Activated T-cell treated with anti-CD3 and anti-CD28 coated beads, Interleukin-2, amount 50 U/mL, for 48 hours (primary cell): ENCODE data around the gene ZNF284.
A peak's percentile ranks its signal among the peaks of the same experiment; 100 is the strongest.

Experiments
- DNase-seq, 2 experiments: peaks; one replicate each; pipeline ENCODE4 v3.0.0-alpha.2; 2020

ZNF284 gene

DNA sequence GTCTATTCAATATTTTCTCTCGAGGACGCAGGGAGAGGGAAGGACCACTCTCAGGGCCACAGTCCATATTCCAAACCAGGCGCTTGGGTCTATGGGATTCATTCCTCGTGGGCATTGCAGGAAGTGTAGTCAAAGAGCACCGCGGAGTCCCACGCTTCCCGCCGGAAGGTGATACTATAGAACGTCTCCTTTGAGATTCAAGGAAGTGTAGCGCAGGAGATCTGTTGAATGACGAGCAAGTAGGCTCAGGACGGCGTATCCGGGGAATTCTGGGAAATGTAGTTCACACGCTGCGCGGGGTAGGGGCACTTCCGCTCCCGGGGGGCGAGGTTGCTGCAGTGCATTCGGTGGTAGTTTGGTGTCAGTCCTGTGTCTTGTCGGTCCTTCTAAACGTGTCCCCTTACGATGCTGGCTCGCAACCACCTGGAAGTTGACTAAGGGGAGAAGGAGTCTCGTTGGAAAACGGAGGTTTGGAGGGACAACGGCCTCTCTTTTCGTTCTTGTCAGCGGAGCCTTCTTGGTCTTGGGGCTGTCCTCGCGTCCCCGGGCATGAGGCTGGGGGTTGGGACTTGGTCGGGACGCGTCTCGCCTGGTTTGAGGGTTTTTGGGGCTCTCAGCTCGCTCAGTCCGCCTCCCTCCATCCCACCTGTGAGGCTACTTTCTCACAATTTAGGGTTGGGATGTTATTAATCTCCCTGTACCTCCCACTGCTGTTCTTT lies at the start of gene ZNF284:
ZNF284 (plus strand) TSS at position 336 of the 719 bp plus-strand sequence. CDS start 4,231 bp downstream, outside the sequence.
- peak; percentile 84 to 86 for DNase-seq

DNA sequence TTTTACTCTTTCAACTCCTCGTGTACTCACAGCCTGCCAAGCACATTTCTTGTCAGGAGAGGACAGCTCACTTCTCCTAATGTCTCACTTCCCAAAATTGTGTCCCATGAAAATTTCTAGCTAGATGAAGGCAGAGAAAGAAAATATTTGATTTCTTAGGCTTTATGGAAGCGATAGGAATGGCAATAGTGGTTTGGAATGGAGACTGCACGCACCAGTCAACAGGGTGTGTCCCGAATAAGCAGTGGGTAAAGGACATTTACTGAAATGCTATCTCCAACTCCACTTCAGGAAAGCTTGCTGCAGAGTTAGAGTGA lies 47.1 kb upstream of the ZNF284 start:
- DNase-seq = no peak

DNA sequence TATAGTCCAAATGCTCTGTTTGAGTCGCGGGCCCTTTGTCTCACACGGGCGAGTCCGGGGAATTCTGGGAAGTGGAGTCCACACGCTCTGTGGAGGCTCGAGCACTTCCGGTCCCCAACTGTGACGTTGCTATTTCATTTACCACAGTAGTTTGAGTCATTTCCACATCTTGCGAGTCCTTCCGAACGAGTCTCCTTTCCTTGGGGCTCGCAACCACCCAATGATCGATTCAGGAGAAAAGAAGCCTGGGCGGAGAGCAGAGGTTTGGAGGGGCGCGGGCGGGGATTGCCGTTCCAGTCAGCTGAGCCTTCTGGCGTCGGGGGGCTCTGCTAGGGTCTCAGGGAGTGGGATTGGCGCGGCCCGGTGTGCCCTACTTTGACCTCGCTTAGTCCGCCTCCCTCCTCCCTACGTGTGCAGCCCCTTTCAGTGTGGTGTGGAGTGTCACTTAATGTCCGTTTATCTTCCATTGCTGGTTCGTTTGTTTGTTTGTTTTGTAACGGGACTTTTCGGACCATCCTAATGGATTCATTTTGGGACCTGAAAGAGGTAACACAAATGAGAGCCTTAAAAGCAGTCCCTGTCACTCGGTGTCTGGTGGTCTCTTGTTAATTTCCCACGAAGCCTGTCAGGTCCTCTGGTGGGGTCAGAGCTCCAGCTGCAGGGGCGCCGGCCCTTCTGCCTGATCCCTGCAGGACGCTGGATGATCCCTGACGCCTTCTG lies 46.6 kb upstream of the ZNF284 start, which contains the start of gene ZNF222:
ZNF222 (plus strand) TSS at position 163 of the 720 bp plus-strand sequence; CDS start at position 221, 58 bp downstream.
- DNase-seq = peak; percentile 83 to 84

DNA sequence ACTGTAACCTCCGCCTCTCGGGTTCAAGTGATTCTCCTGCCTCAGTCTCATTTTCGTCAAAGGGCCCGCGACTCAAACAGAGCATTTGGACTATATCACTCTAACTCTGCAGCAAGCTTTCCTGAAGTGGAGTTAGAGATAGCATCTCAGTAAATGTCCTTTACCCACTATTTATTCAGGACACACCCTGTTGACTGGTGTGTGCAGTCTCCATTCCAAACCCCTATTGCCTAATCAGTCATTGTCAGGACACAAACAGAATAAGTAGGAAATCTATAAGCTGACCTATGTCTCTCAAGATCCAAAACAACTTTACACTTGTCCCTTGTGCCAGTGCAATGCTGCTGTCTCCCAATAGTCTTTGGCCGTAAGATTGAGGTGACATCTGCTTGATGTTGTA lies 45.3 kb upstream of the ZNF284 start:
- no peak for DNase-seq

DNA sequence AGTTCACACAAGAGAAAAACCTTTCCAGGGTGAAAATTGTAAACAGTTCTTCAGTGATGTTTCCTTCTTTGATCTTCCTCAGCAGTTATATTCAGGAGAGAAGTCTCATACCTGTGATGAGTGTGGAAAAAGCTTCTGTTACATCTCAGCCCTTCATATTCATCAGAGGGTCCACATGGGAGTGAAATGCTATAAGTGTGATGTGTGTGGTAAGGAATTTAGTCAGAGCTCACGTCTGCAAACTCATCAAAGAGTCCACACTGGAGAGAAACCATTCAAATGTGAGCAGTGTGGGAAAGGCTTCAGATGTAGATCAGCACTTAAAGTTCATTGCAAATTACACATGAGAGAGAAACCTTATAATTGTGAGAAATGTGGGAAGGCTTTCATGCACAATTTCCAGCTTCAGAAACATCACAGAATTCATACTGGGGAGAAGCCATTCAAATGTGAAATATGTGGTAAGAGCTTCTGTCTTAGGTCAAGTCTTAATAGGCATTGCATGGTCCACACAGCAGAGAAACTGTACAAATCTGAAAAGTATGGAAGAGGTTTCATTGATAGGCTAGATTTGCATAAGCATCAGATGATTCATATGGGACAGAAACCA lies 39.9 kb upstream of the ZNF284 start:
- no peak for DNase-seq

DNA sequence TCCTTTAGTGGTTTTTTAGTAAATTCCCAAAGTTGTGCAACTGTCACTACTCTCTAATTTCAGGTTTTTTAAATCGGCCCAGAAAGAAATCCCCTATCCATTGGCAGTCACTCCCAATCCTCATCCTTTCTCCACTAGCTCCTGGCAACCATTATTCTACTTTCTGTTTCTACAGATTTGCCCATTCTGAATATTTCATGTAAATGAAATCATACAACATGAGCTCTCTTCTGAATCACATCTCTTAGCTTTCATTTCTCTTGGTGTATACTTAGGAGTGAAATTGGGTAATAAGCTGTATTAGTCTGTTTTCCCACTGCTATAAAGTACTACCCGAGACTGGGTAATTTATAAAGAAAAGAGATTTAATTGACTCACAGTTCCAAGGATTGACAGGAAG lies 29.8 kb upstream of the ZNF284 start:
- DNase-seq = no peak

DNA sequence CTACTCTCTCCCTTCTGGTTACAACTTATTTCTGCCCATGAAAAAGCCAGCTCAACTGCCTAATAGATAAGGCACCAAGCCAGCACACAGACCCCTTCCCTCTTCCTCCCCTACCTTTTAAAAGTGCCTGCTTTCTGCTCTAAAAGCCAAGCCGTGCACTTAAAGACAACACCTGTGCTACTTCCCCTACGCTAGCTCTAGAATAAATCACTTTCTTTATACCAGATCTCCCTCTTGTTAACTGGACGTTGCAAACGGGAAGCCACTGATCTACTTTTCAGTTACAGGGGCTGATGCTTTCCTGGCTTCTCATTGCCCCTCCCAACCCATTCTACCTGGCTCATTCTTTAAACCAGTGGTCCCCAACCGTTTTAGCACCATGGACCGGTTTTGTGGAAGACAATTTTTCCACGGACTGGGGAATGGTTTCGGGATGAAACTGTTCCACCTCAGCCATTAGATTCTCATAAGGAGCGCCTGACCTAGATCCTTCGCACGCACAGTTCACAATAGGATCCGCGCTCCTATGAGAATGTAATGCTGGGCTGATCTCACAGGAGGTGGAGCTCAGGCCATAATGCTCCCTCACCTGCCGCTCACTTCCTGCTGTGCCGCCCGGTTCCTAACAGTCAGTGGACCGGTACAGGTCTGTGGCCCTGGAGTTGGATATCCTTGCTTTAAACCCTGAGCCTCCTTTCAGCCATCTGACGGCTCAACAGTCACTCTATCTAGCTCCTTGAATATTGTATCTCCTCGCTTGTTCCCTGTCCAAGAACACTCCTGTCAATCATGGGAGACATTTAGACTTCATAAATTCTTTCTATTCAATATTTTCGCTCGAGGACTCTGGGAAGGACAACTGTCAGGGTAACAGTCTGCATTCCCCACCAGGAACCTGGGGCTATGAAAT lies 21.0 kb upstream of the ZNF284 start:
- peak; percentile 29 to 41 for DNase-seq

DNA sequence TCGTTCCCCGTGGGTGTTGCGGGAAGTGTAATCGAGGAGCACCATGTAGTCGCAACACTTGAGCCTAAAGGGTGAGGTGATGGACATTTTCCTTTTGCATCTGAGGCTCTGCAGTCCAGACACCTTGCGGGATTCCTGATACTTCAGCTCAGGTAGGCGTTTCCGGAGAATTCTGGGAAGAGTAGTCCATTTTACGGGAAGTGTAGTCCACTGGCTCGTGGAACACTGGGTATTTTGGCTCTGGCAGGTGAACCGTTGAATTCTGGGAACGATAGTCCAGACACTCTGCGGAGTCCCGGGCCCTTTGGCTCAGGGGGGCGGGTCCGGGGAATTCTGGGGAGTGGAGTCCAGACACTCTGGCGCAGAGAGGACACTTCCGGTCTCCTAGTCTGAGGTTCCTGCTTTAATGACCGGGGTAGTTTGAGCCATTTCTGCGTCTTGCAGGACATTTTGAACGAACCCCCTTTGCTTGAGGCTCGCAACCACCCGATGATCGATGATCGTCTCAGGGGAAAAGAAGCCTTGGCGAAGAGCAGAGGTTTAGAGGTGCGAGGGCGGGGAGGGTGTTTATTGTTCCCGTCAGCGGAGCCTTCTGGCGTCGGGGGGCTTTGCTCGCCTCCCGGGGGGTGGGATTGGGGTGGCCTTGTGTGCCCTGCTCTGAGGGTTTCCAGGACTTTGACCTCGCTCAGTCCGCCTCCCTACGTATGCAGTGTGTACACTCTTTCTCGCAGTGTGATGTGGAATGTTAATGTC lies 20.1 kb upstream of the ZNF284 start, which contains the start of gene ZNF223:
ZNF223 (plus strand) TSS at position 387 of the 753 bp plus-strand sequence. CDS start 3,141 bp downstream, outside the sequence.
- peak; percentile 67 to 69 for DNase-seq

DNA sequence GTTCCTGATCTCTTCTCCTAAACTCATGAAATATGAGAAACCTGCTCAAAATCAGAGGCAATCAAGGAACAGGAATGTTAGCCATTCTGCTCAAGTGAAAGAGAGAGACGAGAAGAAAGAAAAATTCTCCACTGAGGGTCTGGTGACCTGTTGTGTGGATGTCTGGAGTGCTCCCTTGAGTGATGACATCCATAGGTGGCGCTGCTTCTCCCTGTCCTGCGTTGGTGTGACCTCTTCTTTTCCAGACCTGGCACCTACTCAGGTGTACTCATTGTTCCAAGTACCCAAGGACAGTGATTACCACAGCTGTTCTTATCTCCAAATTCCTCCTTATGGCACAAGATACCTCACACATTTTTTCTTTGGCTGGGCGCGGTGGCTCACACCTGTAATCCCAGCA lies 16.1 kb upstream of the ZNF284 start:
- no peak for DNase-seq

DNA sequence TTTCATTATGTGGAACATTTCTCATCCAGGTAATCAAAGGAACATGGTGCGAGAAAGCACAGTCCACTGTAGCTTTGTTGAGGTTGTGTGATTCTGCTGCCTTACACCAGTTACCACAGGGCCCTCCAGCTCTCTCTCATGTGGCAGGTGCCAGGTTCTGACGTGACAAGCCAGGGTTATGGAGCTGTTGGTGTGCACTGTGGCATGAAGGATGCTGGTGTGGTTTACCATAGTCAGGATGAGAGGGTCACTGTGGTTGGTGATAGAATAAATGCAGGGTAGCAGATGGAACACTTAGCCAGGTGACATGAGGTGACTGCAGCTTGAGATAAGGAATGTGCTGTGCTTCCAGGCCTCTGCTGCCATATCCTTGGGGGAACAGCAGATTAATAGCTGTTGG lies 12.7 kb upstream of the ZNF284 start:
- no peak for DNase-seq

DNA sequence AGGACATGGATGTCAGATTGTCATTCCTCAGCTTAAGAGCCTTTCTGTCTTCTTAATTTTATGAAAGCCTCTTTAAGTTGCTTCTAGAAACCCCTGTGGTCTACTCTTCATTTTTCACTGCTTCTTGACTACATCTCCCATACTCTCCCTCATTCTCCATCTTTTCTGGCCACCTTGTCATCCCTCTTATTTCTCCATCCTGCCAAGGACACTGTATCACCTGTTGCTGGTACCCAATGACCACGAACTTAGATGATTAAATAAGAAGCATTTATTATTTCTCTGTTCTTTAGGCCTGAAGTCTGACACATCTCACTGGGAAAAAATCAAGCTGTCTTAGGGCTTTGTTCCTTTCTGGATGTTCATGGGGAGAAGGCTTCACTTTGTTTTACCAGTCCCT lies 10.9 kb upstream of the ZNF284 start:
- DNase-seq = no peak

DNA sequence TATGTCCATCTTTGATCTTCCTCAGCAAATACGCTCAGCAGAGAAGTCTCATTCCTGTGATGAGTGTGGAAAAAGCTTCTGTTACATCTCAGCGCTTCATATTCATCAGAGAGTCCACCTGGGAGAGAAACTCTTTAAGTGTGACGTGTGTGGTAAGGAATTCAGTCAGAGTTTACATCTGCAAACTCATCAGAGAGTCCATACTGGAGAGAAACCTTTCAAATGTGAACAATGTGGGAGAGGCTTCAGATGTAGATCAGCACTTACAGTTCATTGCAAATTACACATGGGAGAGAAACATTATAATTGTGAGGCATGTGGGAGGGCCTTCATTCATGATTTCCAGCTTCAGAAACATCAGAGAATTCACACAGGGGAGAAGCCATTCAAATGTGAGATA lies 5.7 kb upstream of the ZNF284 start:
- DNase-seq = no peak

DNA sequence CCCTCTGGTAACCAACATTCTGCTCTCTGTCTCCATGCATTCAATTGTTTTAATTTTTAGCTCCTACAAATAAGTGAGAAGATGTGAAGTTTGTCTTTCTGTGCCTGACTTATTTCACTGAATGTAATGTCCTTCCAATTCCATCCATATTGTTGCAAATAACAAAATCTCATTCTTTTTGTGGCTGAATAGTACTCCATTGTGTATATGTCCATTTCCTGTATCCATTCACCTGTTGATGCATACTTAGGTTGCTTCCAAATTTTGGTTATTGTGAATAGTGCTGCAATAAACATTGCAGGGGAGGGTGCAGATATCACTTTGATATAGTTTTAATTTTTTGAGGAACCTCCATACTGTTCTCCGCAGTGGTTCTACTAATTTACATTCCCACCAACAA lies 2.5 kb upstream of the ZNF284 start:
- DNase-seq = no peak

DNA sequence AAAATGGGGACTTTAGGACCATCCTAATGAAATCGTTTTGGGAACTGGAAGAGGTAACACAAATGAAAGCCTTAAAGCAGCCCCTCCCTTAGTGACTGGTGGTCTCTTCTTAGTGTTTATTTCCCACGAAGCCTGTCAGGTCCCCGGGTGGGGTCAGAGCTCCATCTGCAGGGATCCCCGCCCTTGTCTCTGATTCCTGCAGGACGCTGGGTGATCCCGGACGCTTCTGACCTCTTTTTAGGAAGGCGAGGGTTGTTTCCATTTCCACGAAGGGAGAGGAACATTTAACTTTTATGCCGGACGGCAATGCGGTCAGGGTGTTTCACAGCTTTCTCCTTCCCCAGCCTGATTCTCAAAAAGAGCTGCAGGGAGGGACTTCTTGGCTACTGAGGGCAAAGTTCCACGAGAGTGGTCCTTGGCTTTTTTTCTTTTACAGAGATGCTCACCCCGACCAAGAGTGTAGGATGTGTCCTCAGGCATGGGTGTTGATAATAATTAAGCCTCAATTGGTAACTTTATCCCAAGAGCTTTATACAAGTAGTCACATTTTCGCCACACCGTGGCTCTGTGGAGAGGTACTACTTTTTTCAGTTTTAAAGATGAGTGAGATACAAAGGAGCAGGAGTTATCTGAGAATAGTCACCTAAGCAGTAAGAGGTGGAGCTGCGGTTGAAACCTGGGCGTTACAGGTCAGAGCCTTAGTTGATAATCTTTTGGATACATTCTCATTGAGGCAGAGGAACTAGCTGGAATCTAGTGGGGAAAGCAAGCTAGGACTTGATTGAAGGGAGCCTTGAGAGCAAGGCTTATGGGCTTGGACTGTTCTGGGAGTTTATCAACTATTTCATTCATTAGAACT lies 813 bp downstream of the ZNF284 start:
- peak; percentile 20 to 25 for DNase-seq

DNA sequence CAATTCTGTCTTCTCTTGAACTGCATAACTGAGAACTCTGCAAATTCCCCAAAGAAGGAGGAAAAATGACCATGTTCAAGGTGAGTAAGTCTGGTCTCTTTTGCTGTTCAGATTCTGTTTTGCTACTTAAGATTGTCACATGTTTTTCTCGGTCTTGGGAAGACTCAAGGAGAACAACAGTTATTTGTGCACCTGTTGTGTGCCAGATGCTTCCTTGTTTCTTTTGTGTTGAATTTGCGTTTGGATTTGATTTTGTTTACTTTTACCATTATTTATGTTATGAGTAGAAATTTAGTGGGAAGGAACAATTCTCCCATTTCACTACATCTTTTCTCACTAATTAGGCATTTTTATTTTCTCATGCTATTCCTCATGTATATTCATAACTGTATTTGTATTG lies 4.4 kb downstream of the ZNF284 start:
- DNase-seq = no peak

DNA sequence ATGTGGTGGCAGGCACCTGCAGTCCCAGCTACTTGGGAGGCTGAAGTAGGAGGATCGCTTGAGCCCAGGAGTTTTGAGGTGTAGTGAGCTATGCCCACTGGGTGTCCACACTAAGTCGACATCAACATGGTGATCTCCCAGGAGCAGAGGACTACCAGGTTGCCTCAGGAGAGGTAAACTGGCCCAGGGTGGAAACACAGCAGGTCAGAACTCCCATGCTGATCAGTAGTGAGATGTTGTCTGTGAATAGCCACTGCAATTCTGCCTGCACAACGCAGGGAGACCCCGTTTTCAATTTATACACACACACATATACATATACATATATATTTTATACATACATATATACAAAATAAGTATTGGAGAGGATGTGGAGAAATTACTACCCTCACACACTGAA lies 20.1 kb downstream of the ZNF284 start:
- no peak for DNase-seq

DNA sequence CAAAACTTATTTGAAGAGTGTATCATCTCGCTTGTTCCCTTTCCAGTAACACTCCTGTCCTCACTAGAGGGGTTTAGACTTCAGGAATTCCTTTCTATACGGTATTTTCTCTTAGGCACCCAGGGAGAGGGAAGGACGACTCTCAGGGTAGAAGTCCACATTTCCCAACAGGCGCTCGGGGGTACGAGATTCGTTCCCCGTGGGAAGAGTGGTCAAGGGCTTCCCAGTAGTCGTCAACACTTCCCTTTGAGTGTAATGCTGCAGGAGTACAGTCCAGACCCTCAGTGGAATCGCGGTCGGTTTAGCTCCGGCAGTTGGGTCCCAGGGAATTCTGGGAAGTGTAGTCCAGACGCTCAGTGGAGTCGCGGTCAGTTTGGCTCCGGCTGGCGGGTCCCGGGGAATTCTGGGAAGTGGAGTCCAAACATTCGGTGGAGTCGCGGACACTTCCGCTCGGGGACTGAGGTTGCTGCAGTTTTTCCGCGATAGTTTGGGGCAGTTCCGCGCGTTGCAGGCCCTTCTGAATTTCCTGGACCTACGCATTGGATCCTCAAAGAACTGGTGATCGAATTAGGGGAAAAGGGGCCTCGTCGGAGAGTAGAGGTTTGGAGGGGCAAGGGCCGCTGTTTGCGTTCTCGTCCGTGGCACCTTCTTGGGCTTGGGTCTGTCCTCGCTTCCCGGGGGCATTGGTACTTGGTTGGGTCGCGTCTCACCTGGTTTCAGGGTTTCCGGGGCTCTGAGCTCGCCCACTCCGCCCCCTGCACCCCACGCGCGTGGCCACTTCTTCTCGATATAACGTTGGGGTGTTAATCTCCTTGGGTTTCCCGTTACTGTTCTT lies 22.2 kb downstream of the ZNF284 start, which contains the start of gene ZNF224:
ZNF224 (plus strand) TSS at position 431 of the 835 bp plus-strand sequence. CDS start 3,513 bp downstream, outside the sequence.
- peak; percentile 87 to 88 for DNase-seq

DNA sequence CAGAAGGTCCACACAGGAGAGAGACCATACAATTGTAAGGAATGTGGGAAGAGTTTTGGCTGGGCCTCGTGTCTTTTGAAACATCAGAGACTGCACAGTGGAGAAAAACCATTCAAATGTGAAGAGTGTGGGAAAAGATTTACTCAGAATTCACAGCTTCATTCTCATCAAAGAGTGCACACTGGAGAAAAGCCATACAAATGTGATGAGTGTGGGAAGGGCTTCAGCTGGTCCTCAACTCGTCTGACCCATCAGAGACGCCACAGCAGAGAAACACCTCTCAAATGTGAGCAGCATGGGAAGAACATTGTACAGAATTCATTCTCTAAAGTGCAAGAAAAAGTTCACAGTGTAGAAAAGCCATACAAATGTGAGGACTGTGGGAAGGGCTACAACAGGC lies 35.8 kb downstream of the ZNF284 start:
- no peak for DNase-seq

DNA sequence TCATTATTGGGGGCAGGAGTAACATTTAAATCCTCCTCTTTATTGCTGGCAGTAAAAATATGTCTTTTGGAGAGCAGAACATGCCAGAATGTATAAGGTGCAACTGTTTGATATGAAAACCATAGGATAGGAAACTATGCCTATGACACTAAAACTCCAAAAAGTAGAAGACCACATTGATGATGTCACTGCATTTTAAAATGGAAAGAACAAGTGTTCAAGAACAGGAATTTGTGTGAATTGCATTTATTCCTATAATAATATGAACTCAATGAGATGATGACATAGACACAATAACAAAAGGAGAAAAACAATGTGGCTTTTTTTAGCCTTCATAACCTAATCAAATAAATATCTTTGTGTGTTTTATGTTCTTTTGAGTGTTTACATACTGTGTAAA lies 37.5 kb downstream of the ZNF284 start:
- no peak for DNase-seq

DNA sequence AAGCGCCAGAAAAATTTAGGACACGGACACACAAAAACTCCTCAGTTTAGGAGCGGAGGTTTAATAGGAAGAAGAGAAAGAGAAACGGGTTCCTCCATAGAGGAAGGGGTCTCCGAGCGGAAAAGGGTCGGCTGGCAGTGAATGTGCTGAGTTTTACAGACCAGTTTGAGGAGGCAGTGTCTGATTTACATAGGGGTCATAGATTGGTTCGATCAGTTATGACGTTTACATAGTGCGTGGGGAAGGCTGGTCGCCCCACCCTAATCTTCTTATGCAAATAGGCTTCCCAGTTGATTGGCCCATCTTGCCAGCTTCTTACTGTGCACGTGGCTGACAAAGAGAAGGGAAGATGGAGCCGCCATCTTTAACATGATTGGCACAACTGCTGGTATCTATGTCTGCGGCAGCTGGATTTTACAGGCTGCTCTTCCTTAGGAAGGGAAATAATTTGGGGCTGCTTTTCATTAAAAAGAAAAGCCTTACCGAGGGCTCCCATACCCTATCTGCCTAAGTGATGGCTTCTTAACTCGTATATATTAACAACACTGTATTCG lies 40.0 kb downstream of the ZNF284 start:
- peak in 1 of 2 experiments; percentile 24 for DNase-seq
